ENCODE data around the gene RYR2.

- no peak for TF ChIP-seq RAD21 (conservative IDR thresholded peaks at IDR 0.05 in 1 of 2, IDR thresholded peaks at IDR 0.05 in 1 of 2)
- no peak for TF ChIP-seq HDAC2 (IDR thresholded peaks at IDR 0.05)
Measured at GRCh38 chr1:237638555-237638954, 596.6 kb downstream of the RYR2 start.

All from A549 (cell line).